Activated T-helper 17 cell treated with anti-CD3 and anti-CD28 coated beads, Interleukin-2, amount 50 U/mL, for 72 hours (primary cell): ENCODE measurements around the gene CCDC85C. TPM values are rescaled to one million over a fixed set of nuclear protein-coding genes. Genes with fewer than 3 reads are reported as not detected.

Source experiments
- ATAC-seq: fragments of 150-1000 bp; cut with Tn5 transposase; replicated peaks from 2 replicates; pipeline ENCODE4 v1.10.0; 2021; ENCODE audit warnings: mild to moderate bottlenecking, moderate library complexity
- H3K27ac Mint-ChIP-seq: one replicate; pipeline ENCODE4 v1.8.0; 2022; ENCODE audit warnings: mixed read lengths
- H3K27me3 Mint-ChIP-seq: one replicate; pipeline ENCODE4 v1.8.0; 2022; ENCODE audit warnings: mixed read lengths
- H3K36me3 Mint-ChIP-seq: one replicate; pipeline ENCODE4 v1.8.0; 2022; ENCODE audit warnings: low read depth, mild to moderate bottlenecking, mixed read lengths
- H3K4me1 Mint-ChIP-seq: one replicate; pipeline ENCODE4 v1.8.0; 2022; ENCODE audit warnings: mixed read lengths
- H3K4me3 Mint-ChIP-seq: one replicate; pipeline ENCODE4 v1.8.0; 2022; ENCODE audit warnings: mild to moderate bottlenecking, mixed read lengths
- H3K9me3 Mint-ChIP-seq: one replicate; pipeline ENCODE4 v1.8.0; 2022; ENCODE audit warnings: mixed read lengths
- total RNA-seq, 2 donors: library from RNA; stranded (reverse); gene quantifications; one replicate each; pipeline ENCODE4 v1.2.3, GENCODE V29; 2022

Gene CCDC85C
- total RNA-seq, 2 donors from 2014 or later: 2.8 to 3.4 TPM

GRCh38 chr14:99621948-99622347 is 17.9 kb upstream of the CCDC85C start:
- peaks cover 27% of the 10 kb centered on the region for H3K27me3 Mint-ChIP-seq
- no peak overlapping the region for H3K4me3 Mint-ChIP-seq
- no peak for ATAC-seq
- H3K9me3 Mint-ChIP-seq: no peaks in the 10 kb centered on the region
- no peaks in the 10 kb centered on the region for H3K4me1 Mint-ChIP-seq
- H3K27ac Mint-ChIP-seq: no peak overlapping the region
- H3K36me3 Mint-ChIP-seq: no peaks in the 10 kb centered on the region

GRCh38 chr14:99619835-99620834 is 16.1 kb upstream of the CCDC85C start:
- Mint-ChIP-seq H3K36me3 (no peaks in the 10 kb centered on the region), H3K4me1 (no peaks in the 10 kb centered on the region), H3K27me3 (peaks cover 31% of the 10 kb centered on the region), H3K4me3 (no peak overlapping the region), H3K9me3 (no peaks in the 10 kb centered on the region), H3K27ac (no peak overlapping the region)
- ATAC-seq: no peak

GRCh38 chr14:99616832-99617800 is 13.1 kb upstream of the CCDC85C start:
- no peaks in the 10 kb centered on the region for H3K36me3 Mint-ChIP-seq
- H3K27ac Mint-ChIP-seq: no peak overlapping the region
- H3K4me1 Mint-ChIP-seq: no peaks in the 10 kb centered on the region
- H3K9me3 Mint-ChIP-seq: no peaks in the 10 kb centered on the region
- H3K27me3 Mint-ChIP-seq: peaks cover 16% of the 10 kb centered on the region
- no peak overlapping the region for H3K4me3 Mint-ChIP-seq
- ATAC-seq: no peak

GRCh38 chr14:99615497-99616157 is 11.6 kb upstream of the CCDC85C start:
- H3K36me3 Mint-ChIP-seq: no peaks in the 10 kb centered on the region
- H3K27me3 Mint-ChIP-seq: peaks cover 14% of the 10 kb centered on the region
- H3K4me1 Mint-ChIP-seq: no peaks in the 10 kb centered on the region
- no peaks in the 10 kb centered on the region for H3K9me3 Mint-ChIP-seq
- no peak overlapping the region for H3K27ac Mint-ChIP-seq
- H3K4me3 Mint-ChIP-seq: no peak overlapping the region
- ATAC-seq: no peak

- ATAC-seq: no peak
- Mint-ChIP-seq H3K36me3 (no peaks in the 10 kb centered on the region), H3K27ac (no peak overlapping the region)
Observed at GRCh38 chr14:99612738-99613330, 8.8 kb upstream of the CCDC85C start.

GRCh38 chr14:99612071-99612737 is 8.2 kb upstream of the CCDC85C start:
- peak; percentile 64 for ATAC-seq
- Mint-ChIP-seq H3K27ac (no peak overlapping the region), H3K4me1 (no peaks in the 10 kb centered on the region), H3K36me3 (no peaks in the 10 kb centered on the region), H3K9me3 (no peaks in the 10 kb centered on the region), H3K27me3 (peaks cover 14% of the 10 kb centered on the region), H3K4me3 (no peak overlapping the region)

More at GRCh38 chr14:99612738-99613330, 8.8 kb upstream of the CCDC85C start:
- Mint-ChIP-seq H3K27me3 (peaks cover 14% of the 10 kb centered on the region), H3K9me3 (no peaks in the 10 kb centered on the region), H3K4me3 (no peak overlapping the region), H3K4me1 (no peaks in the 10 kb centered on the region)

GRCh38 chr14:99611646-99612045 is 7.6 kb upstream of the CCDC85C start:
- Mint-ChIP-seq H3K9me3 (no peaks in the 10 kb centered on the region), H3K4me1 (no peaks in the 10 kb centered on the region), H3K4me3 (no peak overlapping the region), H3K27ac (no peak overlapping the region), H3K27me3 (peaks cover 14% of the 10 kb centered on the region), H3K36me3 (no peaks in the 10 kb centered on the region)
- no peak for ATAC-seq

GRCh38 chr14:99609245-99610170 is 5.5 kb upstream of the CCDC85C start:
- no peaks in the 10 kb centered on the region for H3K27me3 Mint-ChIP-seq
- H3K4me1 Mint-ChIP-seq: peaks cover 6% of the 10 kb centered on the region
- H3K9me3 Mint-ChIP-seq: no peaks in the 10 kb centered on the region
- no peaks in the 10 kb centered on the region for H3K36me3 Mint-ChIP-seq
- H3K27ac Mint-ChIP-seq: no peak overlapping the region
- no peak for ATAC-seq
- no peak overlapping the region for H3K4me3 Mint-ChIP-seq

- ATAC-seq: no peak
Observed at GRCh38 chr14:99608591-99608990, 4.6 kb upstream of the CCDC85C start.

GRCh38 chr14:99606359-99606758 is 2.4 kb upstream of the CCDC85C start:
- Mint-ChIP-seq H3K9me3 (no peaks in the 10 kb centered on the region), H3K27ac (no peak overlapping the region), H3K4me3 (no peak overlapping the region), H3K4me1 (peaks cover 15% of the 10 kb centered on the region), H3K36me3 (no peaks in the 10 kb centered on the region), H3K27me3 (no peaks in the 10 kb centered on the region)
- ATAC-seq: no peak

More at GRCh38 chr14:99608591-99608990, 4.6 kb upstream of the CCDC85C start:
- Mint-ChIP-seq H3K9me3 (no peaks in the 10 kb centered on the region), H3K4me1 (peaks cover 6% of the 10 kb centered on the region), H3K27ac (no peak overlapping the region), H3K36me3 (no peaks in the 10 kb centered on the region), H3K4me3 (no peak overlapping the region), H3K27me3 (no peaks in the 10 kb centered on the region)

- peak; percentile 37 for ATAC-seq
- H3K4me3 Mint-ChIP-seq: peak overlapping the region; percentile 73
- peaks cover 15% of the 10 kb centered on the region for H3K4me1 Mint-ChIP-seq
- no peaks in the 10 kb centered on the region for H3K27me3 Mint-ChIP-seq
- no peaks in the 10 kb centered on the region for H3K9me3 Mint-ChIP-seq
- peak overlapping the region; percentile 39 for H3K27ac Mint-ChIP-seq
- no peaks in the 10 kb centered on the region for H3K36me3 Mint-ChIP-seq
Observed at GRCh38 chr14:99605299-99605961, 1.4 kb upstream of the CCDC85C start.

GRCh38 chr14:99604766-99605298 is 825 bp upstream of the CCDC85C start:
- Mint-ChIP-seq H3K27ac (peak overlapping the region; percentile 39), H3K4me1 (peaks cover 15% of the 10 kb centered on the region), H3K36me3 (no peaks in the 10 kb centered on the region), H3K9me3 (no peaks in the 10 kb centered on the region), H3K27me3 (no peaks in the 10 kb centered on the region), H3K4me3 (peak overlapping the region; percentile 73)
- peak; percentile 41 for ATAC-seq
